ENCODE data around the gene PKD1L1.
A peak's percentile ranks its signal among the peaks of the same experiment; 100 is the strongest.
"Not testable (repeated sequence)": the region's sequence is repeated elsewhere in the genome, so short reads cannot be mapped to it uniquely, and the experiment has no call there.

The PKD1L1 gene

DNA sequence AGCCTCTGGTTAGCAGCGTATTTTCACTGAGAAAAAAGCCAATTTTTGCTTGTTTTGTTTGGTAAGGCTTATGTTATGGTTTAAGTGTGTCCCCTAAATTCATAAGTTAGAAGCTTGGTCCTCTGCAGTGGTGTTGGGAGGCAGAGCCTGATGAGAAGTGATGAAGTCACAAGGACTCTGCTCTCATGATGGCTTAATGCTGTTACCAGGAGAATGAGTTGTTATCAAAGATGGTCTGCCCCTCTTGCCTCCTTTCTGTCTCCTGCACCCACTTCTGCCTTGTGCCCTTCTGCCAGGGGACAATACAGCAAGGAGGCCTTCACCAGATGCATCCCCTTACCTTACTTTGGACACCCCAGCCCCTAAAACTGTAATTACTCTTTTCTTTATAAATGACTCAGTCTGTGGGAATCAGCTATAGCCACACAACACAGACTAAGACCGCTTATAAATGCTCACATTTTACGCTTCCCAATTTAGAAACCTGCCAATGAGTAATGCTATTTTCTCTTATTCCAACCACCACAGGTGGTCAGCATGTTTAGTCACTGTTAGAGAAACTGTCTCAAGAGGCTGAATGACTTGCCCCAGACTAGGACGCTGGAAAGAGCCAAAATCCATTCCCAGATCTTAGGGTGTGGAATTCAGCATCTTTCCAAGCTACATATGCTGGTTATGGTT, 6.1 kb upstream of the PKD1L1 start:
- DNase-seq (ENCODE audit: low spot score): no peak

DNA sequence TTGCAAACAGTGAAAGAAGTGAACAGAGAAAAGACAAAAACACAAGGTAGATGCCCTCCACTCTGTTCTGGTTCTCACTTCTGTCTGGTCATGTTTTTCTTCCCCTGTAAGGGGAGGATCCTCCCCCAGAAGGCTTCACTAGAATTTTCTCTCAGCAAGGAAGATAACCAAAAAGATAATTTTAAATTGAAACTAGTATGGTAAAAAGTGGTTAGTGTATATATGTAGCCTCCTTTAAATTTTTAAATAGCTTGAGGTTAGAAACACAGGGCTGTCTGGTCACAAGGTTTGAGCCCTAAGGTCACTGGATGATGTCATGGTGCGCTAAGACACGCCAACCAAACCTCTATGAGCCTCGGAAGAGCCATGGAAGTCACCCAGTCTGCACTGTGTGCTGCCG, 5.6 kb upstream of the PKD1L1 start:
- no peak for DNase-seq (ENCODE audit: low spot score)

DNA sequence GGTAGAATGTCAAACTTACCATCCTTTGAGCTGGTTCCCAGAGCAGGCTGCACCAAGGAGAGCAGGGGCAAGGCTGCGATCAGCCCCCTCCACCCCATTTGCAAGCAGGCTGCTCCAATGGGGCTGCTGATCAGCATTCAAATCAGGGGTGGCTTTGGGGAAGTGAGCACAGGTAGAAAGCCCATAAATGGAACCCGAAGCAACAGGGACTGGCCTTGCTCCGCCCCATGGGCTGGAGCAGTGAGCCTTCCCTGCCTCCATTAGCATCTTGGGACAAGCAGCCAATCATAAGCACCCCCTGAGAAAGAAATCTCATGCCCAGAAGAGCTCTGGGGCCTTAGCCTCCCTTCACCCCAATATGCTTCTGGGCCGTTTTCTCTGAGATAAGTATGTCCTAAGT, 4.0 kb upstream of the PKD1L1 start:
- DNase-seq (ENCODE audit: low spot score): no peak

DNA sequence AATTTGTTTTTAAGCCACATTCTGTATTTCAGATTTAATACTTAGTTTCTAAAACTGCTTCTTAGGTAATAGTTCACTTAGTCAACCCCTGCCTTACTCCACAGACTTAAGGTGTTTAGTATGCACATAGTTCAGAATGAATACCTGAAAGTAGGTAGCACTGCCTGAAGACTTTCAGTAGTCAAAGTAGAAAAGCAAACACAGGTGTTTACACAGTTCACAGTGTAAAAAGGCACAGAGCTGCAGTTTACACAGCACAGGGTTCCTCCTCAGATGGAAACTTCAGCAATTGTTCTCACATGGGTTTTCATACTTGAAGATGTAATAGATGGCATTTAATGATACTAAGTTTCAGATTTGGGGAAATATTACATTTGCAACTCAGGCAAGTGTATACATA, 3.1 kb upstream of the PKD1L1 start:
- no peak for DNase-seq (ENCODE audit: low spot score)

DNA sequence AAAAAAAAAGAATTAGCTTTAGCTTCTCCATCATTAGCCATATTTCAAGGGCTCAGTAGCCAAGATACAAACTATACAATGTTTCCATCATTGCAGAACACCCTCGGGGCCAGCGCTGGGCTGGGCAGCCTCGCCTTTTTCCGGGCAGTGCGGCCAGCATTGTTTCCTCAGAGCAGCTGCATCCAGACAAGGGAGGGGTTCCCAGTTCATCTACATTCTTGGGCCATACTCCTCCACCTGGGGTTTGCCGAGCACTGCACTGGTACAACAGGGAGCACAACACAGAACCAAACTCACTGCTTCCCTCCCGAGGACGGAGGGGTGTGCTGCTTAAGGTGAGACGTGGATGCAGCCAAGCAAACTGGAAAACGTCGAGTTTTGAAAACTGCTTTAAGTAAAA, 2.4 kb upstream of the PKD1L1 start:
- DNase-seq (ENCODE audit: low spot score): no peak

DNA sequence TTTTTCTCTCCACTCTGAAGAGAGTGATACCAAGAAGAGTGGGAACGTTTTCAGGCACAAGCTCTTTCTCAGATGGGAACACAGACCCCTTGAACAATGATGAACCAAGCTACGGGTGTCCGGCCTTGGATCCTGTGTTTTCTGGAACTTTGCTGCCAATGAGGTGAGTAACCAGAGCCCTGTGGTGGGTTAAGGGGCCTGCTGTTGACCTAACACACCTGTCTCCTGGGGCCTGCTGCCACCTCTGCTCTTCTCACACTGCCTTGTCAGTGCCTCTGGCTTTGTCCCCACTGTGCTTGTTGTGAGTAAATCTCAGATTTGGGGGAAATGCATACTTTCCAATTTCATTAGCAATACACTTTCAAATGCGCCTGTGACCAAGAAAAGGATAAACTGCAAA, 1.4 kb upstream of the PKD1L1 start:
- no peak for DNase-seq (ENCODE audit: low spot score)

DNA sequence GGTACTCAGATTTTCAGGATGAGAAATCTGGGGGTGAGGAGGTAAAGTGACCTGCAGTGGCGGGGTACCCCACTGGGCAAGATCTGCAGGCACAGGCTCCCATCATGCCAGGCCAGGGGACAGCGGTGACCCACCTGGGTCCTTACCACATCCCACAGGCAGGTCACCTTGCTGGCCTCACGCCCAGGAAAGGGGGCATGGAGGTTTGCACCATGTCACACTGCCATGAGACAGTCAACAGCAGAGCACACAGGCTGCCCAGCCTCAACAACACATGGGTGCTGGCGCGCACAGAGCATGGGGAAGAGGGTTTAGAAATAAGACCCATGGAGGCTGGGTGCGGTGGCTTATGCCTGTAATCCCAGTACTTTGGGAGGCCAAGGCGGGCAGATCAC, 914 bp downstream of the PKD1L1 start:
- DNase-seq (ENCODE audit: low spot score): no peak

DNA sequence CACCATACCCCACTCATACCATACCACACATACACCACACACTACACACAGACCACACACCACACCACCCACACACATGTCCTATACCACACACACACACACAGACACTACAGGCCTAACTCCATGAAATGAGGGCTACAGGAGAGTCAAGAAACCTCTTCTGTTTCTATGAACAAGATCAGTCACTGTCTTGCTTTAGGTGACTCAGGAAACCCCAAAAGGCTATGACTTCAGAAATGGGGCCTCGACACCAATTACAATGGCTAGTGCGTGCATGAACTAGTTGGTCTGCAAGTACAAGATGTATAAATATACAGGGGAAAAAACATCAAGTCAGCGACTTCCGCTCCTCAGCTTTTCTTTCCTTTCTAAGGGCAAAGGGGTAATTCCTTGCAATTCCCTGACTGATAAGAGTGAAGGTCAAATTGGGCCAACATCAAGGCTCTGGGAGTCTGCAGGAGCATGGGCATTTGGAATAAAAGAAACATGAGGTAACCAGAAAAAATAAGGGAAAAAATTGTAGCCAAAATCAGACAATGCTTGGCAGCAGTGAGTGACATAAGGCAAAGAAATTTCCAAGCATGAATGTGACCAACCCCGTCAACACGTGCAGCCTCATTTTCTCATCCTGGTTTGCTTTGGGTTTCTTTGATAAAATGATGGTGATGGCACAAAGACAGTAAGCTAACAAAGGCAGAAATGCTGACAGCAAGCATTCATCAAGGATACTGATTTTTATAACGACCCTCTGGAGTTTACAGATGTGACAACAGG, 1.5 kb downstream of the PKD1L1 start:
- no peak for DNase-seq (ENCODE audit: low spot score)

DNA sequence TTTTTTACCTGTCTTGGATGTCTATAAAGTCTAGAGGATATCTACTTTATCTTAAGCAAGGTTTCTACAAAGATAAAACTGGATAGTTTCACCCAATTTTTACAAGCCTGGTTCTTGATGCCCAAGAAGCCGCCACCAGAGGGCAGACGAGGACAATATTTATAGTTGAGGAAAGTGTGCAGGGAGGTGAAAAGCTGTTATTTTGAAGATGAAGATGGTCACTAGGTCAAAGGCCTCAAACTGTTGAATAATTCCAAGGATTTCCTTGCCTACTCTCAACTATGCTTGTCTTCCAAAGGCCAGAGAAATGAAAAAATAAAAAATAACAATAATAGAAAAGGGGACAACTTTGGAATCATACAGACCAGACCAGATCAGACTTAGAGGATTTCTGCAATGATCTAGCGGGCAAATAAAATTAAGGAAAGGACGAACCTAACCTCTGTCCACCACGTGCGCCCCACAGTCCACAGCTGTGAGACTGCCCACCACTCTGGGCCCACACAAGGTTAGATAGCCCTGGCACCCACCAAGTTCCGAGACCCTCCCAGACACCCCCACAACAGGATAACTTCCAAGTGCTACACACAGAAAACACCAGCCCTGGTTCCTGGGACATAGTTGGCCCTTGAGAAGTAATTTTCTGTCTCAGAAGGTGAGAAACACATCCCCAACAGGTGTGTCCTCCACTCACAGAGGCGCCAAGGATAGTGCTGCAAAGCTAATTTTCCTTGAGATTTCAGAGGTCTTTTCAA, 2.8 kb downstream of the PKD1L1 start:
- DNase-seq (ENCODE audit: low spot score): peak; percentile 67

DNA sequence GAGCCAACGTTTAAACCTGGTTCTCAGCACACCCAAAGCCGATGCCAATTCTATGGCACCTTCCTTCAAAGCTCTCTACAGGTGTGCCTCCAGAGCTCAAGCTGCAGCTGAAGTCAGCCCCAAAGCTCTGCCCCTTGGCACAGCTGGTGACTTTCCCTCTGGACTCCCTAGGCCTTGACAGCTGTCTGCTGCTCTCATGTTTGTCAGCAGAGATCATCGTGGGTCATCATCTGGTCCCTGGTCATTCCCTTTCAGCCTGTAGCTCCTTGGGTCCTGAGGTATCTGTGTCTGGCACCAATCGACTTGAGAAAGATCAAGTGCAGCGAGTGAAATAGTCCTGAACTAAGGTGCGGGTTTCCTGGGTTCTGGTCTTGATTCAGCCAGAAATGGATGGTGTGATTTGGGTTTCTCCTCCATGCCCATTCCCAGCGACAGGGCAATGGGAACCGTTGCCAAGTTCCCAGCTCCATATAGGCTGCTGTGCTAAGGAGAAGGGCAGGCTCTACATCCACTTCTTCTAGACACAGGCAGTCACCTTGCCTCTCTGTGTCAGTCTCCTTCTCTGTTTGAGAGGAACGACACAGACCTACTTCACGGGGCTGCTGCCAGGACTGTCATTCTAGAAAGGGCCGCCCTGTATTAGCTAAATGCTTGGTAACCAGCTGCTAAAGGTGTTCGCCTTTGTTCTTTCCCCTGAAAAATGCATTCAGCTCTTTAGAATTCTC, 3.6 kb downstream of the PKD1L1 start:
- DNase-seq (ENCODE audit: low spot score): no peak

DNA sequence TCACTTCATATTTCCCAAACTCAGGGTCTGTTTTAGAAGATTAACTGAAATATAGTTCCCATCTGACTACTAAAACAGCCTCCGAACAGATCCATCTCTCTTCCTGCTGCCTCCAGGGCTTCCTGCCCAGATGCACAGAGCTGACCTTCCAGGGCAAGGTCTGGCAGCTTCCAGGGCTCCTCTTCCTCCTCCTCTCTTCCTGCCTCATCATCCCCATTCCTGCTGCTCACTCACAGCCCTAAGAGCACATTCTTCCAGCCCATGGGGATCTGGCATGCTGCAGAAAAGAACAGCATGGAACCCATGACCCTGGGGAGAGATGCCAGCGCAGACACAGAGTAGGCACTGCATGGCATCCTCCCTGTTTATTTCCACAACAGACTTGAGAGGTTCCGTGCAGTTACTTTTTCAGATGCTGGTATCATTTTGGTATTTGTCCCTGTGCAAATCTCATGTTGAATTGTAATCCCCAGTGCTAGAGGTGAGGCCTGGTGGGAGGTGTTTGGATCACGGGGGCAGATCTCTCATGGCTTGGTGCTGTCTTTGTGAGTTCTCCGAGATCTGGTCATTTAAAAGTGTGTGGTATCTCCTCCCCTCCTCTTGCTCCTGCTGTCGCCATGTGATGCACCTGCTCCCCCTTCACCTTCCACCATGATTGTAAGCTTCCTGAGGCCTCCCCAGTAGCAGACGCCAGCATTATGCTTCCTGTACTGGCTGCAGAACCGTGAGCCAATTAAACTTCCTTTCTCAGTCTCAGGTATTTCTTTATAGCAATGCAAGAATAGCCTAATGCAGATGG, 4.4 kb downstream of the PKD1L1 start:
- no peak for DNase-seq (ENCODE audit: low spot score)

DNA sequence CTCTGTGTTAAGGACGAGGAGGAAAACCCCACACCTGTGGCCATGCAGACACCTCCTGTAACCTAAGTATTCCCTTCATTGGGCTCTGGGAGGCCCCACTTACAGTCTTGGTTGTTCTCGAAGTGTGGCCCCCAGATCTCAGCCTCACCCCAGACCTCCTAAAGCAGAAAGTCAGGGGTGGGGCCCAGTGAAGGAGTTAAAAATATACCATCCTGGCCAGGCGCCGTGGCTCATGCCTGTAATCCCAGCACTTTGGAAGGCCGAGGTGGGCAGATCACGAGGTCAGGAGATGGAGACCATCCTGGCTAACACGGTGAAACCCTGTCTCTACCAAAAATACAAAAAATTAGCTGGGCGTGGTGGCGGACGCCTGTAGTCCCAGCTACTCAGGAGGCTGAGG, 5.6 kb downstream of the PKD1L1 start:
- not testable (repeated sequence) for DNase-seq (ENCODE audit: low spot score)

DNA sequence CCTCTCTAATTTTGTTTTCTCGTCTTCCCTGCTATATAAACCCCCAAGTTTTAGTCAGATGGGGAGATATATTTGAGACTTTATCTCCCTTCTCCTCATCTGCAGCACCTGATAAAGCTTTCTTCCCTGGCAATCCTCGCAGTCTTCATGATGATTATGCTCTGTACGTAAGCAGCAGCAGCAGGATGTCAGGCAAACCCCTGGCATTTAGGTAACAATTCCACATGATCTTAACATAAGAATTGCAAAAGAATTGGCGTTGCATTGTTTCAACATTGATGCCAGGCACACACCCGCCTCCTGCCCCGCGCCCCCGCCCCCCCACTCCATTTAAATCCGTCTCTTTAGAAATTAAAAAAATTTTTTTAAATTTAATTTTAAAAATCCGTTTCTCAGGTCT, 6.1 kb downstream of the PKD1L1 start:
- DNase-seq (ENCODE audit: low spot score): no peak

DNA sequence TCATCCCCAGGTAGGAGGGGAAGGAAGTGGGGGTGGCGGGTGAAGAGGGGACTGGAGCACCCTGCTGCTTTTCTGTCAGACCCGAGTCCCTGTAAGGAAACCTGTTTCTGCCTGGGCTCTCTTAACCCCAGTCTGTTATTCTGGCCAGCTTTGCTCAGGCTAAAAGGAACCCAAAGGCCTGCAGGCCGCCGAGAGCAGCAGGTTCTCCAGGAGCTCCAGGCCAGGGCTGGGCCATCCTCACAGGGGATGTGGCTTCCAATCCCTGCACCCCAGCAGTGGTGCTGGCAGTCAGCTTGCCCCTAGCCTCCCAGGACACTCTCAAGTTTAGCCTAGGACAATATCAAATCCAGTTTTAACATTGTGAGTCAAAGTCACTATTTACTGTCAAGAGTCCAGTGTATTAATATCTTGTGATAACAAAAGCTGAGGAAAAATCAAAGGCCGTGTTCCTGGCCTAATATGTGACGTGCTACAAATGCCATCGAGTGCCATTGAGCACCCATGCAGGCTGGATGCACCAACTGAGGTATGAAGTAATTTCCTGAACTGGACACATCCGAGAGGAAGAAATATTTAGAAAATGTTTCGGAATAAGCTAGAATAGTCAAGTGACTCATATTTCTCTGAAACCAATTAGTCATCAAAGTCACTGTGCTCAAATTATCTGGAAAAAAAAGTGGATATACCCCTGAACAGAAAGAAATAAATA, 7.0 kb downstream of the PKD1L1 start:
- no peak for DNase-seq (ENCODE audit: low spot score)

DNA sequence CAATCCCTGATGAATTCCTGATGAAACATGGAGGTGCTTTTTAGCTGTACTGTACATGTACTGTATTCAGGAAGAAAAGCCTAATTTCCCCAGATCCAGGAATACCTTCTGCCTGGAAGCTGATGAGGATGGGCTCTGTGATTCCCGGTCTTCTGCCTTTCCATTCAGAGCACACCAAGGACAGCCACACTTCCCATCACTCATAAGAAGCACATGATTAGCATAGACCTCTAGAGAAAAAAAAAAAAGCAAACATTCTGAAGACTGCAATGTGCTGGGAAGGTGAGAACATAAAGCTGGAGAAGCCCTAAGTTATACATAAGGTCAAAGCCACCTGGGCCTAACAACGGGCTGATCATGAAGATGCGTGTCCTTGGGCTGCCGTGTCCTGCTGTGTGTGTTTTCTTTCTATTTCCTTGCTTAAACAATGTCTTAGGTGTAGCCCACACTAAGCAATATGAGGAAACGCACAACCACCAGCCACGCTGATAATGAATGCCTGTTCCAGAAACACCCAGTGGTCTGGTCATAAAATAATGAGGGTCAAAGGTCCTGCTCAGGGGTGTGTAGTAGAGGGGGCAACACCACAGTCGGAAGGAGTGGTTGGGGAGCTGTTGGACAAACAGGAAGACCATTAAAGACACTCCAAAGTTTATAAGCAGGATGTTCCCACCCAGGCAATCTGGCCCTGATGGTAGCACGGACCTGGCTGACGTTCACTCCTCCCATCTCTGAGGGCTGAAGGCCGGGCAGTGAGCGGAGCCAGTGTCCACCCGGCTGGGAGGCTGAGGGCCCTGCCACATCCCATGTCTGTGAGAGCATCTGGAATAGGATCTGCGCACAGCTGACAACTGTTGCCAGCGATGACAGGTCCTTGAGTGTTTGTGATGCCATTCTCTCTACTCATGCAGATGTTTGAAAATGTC, 7.9 kb downstream of the PKD1L1 start:
- DNase-seq (ENCODE audit: low spot score): no peak

DNA sequence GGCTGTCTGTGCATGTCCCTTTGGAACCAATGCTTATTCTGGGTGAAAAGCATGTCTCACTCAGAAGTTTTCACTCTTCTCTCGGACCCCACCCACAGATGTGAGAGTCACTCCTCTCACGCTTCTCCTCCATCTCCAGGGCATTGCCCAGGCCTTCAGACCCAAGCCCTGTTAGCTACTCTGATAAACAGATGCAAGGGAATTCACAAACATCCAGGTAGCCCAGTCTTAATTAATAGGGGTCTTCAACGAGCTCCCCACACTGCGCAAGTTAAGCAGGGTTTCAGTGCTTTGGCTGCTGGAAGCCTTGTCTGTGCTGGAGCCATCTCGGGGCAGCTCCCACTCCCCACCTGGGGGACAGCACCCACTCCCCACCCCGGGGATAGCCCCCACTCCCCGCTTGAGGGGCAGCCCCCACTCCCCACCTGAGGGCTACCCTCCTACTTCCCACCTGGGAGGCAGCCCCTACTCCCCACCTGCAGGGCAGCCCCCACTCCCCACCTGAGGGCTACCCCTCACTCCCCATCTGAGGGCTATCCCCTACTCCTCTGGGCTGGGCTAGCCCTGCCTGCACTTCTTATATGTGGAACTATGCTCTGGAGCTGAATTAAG, 8.7 kb downstream of the PKD1L1 start:
- no peak for DNase-seq (ENCODE audit: low spot score)

DNA sequence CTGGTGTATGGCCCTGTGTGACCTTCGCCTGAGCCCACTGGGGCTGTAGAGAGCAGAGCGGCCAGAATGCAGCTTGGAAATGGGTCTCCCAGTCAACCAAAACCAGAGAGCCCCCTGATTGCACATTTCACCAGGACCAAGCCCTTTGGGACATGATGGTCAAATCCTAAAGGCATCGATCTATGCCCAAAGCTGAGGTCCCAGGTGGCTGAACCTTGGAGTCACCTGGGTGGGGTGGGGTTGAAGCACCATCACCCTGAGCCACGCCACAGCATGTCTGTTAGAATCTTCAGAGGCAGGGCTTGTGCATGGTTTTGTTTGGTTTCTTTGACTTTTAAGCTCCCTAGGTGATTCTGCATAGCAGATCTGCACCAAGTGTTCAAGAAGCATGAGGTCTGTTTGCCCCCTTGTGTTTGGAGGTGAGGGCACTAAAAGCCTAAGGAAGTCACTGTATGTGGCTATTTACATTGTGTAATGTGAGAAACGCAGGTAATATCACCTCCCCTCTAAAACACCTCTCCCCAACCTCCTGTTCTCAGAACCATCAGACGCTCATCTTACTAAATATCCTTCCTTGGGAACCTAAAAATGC, 9.6 kb downstream of the PKD1L1 start:
- DNase-seq (ENCODE audit: low spot score): no peak

DNA sequence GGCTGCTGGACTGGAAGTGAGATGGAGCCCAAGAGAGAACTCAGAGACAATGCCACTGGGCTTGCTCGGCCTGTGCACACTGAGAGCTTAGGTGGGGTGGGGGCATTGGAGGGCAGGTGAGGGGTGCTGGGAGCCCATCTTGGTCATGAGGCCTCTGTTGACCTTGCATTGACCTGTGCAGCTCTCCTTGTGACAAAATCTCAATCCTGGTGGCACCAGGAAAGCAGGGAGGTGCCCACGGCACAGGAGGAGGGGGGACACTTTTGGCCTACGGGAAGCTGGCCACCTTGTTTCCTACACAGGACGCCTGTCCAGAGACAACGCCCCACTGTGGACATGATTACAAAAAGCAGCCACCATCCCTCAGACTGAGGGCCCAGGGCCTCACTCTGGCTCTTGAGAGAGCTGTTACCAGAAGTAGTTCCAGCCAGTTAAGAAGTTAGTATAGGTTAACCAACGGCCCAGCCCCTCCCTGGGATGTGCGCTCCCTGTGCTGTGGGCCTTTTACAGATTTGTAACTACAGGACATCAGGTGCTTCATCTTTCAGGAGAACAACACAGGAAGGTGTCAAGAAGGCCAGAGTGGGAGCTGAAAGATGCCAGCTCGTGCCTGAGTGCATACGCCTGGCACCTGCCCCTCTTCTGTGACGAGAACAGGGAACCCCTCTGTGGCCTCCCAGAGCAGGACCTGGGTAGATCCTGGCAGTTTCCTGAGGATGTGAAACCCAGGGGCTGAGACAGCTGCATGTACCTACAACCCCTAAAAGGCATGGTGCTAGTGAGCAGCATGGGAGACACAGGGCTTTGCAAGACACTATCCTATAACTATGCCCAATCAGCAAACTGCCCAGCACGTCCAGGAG, 10.3 kb downstream of the PKD1L1 start:
- DNase-seq (ENCODE audit: low spot score): no peak
